DMS 273 treated with DMSO at 0.1 percent for 48 hours (cell line): ENCODE results near the gene STX18.

ENCODE experiments used
- DNase-seq: peaks from one replicate; lab custom pipeline; 2025; lab: John Stamatoyannopoulos, UW

The STX18 gene

DNA sequence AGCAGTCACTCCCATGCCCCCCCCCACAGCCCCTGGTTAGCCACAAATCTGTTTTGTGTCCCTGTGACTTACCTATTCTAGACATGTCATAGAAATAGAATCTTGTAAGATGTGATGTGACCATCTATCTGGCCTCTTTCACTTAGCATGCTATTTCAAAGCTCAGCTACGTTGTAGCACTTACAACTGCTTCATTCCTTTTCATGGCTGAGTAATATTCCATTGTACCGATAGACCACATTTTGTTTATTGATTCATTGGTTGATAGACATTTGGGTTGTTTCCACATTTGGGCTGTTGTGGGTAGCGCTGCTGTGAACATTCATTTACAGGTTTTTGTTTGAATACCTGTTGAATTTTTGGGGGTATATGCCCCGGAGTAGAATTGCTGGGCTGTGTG is 143.4 kb downstream of the STX18 start:
- DNase-seq = no peak

DNA sequence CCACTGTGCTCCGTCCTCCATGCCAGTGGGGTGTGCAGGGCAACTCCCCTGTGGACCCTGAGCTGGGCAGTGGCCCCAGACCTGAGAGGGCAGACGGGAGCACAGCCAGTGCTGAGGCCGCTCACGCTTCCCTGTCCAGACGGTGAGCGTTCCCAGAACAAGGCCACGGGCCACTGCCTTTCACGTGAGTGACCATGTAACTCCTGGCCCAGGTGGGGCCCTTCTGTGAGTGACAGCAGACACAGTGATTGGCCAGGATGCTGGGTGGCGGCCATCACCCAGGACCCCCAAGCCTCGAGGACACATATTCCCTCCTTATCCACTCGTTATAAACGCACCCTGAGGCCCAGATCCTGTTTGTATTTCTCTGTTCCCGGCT is 144.4 kb downstream of the STX18 start:
- DNase-seq = no peak

- no peak for DNase-seq
These were observed 145.0 kb downstream of the STX18 start for GRCh38 chr4:4396628-4397440.

GRCh38 chr4:4395849-4396627 is 145.8 kb downstream of the STX18 start:
- peak; percentile 33 for DNase-seq

DNA sequence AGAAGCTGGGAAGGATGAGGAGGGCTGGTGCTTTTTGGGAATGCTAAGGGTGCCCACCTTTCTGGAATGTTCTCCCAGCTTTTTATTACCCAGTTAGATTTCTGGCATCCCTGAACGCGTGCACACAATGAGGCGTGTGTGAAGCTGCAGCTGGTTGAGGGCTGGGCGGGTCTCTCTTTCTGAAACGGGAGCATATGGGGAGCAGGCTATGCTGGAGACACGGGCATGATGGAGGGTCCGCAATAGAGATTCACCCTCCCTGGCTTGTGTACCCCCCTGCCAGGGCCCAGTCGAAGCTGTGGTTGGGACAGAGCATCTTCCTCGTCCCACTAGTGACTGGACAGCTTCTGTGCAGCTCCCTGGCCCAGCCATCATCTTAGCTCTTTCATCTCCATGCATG is 146.5 kb downstream of the STX18 start:
- DNase-seq = no peak

DNA sequence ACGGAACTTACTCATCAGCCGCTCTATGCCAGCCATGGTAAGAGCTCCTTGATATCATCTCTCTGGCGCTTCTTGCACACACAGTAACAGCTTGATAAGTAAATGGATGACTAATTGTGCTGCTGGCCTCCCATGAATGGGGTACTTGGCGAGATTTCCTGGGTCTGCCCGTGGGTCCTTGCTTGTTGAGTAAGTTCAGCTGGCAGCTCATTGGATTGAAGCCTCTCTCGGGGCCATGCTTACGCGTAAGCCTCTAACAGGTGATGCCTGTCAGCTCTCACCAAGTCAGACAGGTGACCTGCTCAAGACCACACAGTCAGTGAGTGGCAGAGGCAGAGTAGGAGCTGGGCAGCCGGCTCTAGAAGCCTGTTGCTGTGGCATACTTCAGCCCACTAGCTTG is 147.2 kb downstream of the STX18 start:
- DNase-seq = no peak

DNA sequence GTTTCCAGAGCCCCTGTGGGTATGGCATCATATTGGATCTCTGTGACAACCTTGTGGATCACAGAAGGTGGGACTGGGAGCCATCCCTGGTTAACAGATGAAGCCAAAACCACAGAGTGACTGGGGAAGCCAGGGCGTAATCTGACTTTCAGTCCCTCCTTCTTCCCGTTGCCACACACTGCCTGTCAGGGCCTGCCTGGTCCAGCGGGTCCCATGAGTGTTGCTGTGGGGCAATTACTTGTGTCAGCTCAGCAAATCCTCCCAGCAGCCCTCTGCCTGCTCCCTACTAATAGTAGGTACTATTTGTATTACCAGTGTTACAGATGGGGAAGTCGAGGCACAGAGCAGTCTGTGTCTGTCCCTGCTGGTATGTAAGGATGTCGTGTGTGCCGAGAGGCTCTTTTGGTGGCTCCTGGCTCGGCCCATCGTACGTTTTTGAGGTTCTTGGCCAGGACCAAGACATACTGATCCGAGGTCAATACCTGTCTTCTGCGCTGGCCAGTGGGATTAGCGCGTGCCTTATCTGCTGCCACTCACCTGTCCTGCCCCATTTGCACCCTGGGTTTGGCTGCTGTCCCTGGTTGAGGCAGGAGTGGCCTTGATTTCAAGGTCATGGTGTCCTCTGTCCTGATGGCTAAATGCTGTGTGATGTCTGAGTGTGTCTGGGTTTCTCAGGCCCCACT is 149.2 kb downstream of the STX18 start:
- DNase-seq = no peak

GRCh38 chr4:4391866-4392265 is 150.0 kb downstream of the STX18 start:
- no peak for DNase-seq

DNA sequence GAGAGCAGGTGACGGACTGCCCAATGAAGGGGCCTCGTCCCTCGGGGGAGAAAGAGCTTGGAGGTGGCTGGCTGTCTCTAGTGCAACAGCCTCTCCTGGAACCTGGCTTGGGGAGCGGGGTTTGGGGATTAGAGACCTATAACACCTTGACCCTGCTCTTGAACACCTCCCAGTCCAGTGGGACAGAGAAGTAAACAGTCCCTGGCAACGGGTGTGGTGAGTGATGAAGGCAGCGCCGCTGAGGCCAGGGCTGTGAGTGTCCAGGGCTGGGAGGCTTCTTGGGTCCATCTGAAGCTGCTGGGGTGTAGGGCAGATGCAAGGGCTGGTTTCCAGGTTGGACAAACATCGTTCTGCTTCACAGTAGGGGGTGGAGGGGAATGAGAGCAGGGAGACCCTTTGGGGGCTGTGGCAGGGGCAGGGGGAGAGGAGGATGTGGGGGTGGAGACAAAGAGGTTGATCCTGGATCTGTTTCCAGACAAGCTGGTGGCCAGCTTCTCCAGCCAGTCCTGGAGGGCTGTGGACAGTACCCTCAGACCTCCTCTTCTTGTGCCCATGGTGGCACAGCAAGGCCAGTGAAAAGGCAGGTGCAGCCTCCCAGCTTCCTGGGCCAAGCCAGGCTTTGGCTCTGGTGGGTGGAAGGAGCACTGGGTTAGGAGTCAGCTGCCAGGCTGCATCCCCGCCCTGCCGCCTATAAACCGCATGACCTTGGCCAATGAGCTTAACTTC is 151.2 kb downstream of the STX18 start:
- no peak for DNase-seq

DNA sequence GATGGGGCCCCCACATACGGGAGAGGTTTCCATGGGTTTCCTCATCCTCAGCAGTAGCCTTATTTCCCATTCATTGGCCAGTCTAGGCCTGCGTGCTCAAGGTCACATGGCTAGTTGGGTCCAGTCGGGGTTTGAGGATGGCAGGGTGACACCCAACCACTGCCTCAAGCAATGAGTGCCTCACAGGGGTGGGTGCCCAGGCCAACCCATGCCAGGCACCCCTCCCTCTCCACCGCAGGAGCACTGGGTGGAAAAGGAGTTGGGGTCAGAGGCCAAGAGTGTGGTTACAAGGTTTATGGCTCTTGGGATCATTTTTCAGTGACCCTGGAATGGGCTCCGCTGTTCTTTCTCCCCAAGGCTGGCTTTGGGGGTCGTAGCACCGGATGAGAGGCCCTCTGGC is 151.8 kb downstream of the STX18 start:
- DNase-seq = no peak

DNA sequence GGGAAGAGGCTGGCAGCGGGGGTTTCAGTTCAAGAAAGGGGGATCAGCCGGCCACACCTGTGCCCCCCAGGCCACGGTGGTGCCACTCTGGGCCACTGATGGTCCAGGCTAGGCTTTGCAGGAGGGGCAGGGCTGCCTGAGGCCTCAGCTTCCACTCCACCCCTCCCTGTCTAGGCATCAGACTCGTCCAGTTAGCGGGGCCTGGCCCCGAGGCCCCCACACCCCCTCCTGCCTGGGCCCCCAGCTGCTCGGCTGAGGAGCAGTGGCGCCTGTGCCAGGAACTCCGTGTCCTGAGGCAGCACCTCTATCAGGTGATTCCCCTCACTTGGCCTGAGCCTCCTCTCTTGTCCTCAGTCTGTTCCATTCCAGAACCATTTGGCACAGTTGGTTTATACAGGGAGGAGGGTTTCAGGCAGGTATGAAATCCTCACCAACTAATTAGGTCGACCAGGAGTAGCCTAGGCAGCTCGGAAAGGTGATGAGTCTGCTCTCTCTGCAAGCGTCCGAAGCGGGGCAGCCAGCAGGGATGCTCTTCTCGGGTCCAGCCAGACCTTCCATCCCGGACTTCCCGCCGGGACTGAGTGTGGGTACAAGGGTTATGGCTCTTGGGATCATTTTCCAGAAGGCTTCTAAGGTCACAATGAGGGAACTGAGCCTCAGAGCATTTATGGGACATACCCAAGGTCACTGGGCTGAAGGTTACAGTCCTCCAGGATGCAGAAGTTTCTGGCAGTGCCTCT is 152.8 kb downstream of the STX18 start:
- DNase-seq = no peak

DNA sequence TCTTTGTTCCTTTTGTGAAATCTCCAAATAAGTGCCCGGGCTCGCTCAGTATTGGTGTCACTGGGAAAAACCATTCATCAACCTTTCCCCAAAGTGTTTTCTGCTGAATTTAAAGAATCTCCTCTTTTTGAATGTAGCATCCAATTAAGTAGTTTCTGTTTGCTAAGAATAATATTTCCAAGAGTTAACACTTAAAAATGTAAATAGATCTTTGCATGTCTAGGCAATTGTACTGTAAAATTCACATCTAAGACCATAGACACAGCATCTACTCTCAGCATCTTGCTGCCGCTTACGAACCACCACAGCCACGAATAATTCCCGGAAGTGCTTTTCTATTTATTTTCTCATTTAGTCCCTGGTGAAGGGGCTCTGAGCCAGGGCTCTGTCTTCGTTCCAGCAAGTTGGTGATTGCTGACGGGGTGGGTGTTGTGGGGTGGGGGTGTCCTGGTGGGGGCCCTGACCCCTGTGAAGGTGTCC is 153.5 kb downstream of the STX18 start:
- no peak for DNase-seq

DNA sequence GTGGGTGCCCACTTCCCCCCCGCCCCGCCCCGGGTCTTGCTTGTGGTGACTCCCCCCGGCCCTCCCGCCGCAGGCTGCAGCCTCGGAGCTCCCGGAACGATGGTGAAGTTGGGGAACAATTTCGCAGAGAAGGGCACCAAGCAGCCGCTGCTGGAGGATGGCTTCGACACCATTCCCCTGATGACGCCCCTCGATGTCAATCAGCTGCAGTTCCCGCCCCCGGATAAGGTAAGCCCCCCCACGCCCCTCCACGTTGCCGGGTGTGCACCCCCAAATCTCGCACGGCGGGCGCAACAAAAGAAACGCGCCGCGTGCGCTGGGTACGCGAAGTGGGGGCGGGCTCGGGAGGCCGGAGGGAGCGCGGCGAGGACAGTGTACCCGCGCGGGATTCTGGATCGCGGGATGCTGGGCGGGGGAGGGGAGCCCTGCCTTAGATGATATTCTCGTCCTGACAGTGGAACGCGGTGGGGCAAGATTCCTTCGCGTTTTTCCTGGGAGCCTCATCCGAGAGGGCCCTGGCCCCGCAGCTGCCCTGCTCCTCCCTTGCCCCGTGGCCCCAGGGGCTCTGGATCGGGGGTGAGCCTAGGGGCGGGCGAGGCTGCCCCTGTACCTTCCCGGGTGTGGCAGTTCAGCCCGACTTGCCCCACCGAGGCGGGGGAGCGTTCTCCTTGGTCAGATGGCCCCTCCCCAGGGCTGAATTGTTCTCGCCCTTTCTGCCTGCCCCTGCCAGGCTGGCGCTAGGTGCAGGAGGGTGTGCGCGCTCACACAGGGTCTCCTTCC is 154.1 kb downstream of the STX18 start:
- DNase-seq = no peak

DNA sequence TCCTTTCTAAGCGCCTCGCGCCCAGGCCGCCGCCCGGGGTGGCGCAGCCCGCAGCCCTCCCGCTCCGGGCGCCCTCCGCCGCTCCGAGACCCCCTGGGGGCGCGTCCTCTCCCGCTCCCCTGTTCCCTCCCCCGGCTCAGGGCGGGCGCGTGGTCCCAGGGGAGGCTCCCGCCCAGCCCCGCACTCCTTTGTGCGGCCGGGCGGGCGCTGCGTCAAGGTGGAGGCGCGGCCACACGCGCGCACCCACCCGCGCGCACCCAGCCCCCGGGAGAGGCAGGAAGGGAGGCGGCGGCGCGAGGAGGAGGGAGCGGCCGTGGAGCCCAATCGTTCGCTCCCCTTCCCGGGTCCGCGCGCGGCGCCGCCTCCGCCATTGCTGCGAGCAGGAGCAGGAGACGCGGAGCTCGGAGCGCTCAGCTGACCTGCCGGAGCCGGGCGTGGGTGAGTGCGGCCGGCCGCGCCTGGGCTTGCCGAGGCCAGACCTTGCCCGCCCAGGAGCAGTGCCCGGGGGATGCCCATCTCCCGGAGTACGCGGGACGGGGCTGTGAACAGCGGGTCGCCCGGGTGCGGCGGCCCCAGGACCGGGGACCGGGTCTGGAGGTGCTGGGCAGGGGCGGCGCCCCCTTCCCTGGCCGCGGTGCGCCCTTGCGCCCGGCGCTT is 155.0 kb downstream of the STX18 start, which contains the start of gene NSG1:
TSS of gene NSG1 (plus strand) at position 367 of the 657 bp plus-strand sequence. CDS start 528 bp downstream, outside the sequence.
- no peak for DNase-seq

DNA sequence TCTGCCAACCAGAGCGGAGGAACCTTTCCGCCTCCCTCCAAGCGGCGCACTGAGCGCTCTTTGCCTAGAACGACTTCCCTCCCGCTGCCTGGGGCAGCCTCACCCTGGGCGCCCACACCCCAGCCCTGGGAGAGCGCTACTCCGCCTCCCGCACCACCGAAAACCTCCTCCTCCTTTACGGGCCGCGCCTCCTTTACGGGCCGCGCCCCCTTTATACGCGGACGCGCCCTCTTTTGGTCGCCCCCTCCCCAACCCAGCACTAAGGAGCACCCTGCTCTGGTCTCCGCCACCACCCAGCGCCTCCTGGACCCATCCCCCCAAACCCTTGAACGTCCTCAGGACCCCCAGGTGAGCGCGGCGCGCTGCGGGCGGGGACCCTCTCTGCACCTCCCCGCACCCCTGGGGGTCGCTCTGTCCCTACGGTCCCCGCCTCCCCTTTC is 155.5 kb downstream of the STX18 start:
- no peak for DNase-seq

DNA sequence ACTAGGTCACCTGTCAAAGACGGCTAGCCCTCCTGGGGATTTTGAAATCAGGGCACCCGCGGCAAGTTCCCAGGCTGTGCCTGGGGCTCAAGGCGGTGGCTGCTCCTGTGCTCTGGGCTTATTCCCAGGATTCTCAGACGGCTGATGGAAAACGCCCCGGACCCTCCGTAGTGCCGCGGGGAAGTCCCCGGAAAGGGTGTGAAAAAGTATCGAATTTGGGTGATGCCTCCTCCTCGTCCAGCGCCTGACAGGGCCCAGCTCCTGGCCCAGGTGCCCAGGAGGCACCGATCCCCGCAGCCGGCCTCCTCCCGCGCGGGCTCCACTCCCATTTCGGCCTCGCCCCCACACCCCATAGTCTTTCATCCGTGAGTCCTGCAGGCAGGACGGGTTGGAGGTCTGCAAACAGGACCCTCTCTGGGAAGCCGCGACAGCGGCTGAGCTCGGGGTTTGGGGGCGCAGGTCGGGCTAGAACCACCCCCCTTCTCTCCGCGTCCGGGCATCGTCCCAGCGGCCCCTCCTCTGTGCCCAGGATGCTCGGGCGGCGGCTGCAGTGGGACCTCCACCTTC is 156.0 kb downstream of the STX18 start:
- DNase-seq = no peak

DNA sequence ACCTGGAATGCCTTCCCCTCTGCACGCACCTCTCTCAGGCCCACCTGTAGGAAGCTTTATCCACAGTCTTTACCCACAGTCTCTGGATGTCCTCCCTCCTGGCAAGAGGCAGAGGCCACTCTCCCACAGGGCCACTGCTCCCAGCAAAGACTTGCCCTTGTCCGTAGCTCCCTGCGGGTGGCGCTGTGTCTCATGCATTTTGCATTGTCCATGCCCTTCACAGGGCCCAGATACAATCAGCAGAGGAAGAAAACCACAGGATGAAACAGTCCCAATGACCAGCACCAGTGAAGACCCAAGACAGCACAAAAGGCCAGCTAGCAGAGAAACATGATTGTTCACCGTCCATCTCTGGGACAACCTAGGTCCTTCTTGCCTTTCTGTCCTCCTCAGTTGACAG is 157.0 kb downstream of the STX18 start:
- DNase-seq = no peak

- no peak for DNase-seq
These were observed 158.8 kb downstream of the STX18 start for GRCh38 chr4:4383085-4383484.

DNA sequence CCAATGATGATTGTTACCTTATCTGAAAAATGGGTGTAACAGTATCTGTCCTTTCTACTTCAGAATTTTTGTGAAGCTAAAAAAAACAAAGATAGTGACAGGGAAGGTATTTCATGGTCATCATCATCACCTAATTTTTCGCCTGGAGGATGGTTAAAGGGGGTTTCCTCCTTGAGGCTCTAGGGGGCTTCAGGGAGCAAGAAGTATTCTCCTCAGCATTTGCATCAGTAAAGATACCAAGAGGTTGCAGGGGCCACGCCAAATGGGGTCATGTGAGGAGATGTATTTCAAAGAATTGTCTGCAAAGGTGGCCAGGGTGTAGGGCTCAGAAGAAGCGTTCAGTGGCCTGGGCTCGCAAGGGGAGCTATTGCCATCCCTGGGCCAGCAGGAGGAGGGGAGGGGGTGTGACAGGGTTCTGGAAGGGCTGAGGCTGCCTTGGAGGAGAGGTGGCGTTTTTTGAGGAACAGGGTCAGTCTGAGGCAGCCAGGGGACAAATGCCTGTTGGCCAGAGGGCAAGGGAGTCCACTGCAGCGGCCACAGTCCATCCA is 162.2 kb downstream of the STX18 start:
- DNase-seq = no peak
